ENCODE data around the gene PTPRO.

PTPRO gene

GRCh38 chr12:15527201-15528080, 205.1 kb downstream of the PTPRO start:
- no peak for DNase-seq (ENCODE audit: low read depth)

GRCh38 chr12:15528666-15529065, 206.4 kb downstream of the PTPRO start:
- no peak for DNase-seq (ENCODE audit: low read depth)

- DNase-seq (ENCODE audit: low read depth), result no peak
Observed at GRCh38 chr12:15530361-15530760, 208.1 kb downstream of the PTPRO start.

GRCh38 chr12:15532364-15532977, 210.2 kb downstream of the PTPRO start:
- no peak for DNase-seq (ENCODE audit: low read depth)

- no peak for DNase-seq (ENCODE audit: low read depth)
Observed at GRCh38 chr12:15534322-15534721, 212.0 kb downstream of the PTPRO start.

GRCh38 chr12:15534874-15535273, 212.6 kb downstream of the PTPRO start:
- DNase-seq (ENCODE audit: low read depth), result no peak

GRCh38 chr12:15535352-15535781, 213.1 kb downstream of the PTPRO start:
- DNase-seq (ENCODE audit: low read depth), result no peak

- DNase-seq (ENCODE audit: low read depth), result no peak
Observed at GRCh38 chr12:15536446-15536845, 214.1 kb downstream of the PTPRO start.

GRCh38 chr12:15538881-15539280, 216.6 kb downstream of the PTPRO start:
- DNase-seq (ENCODE audit: low read depth), result no peak

GRCh38 chr12:15540005-15540404, 217.7 kb downstream of the PTPRO start:
- no peak for DNase-seq (ENCODE audit: low read depth)

- DNase-seq (ENCODE audit: low read depth), result no peak
Observed at GRCh38 chr12:15540469-15540872, 218.2 kb downstream of the PTPRO start.

- no peak for DNase-seq (ENCODE audit: low read depth)
Observed at GRCh38 chr12:15541996-15542631, 219.8 kb downstream of the PTPRO start.

- DNase-seq (ENCODE audit: low read depth), result no peak
Observed at GRCh38 chr12:15543347-15543746, 221.0 kb downstream of the PTPRO start.

GRCh38 chr12:15544589-15544988, 222.3 kb downstream of the PTPRO start:
- no peak for DNase-seq (ENCODE audit: low read depth)

GRCh38 chr12:15545334-15545733, 223.0 kb downstream of the PTPRO start:
- no peak for DNase-seq (ENCODE audit: low read depth)

GRCh38 chr12:15546102-15546701, 223.9 kb downstream of the PTPRO start:
- DNase-seq (ENCODE audit: low read depth), result no peak

GRCh38 chr12:15547063-15547462, 224.8 kb downstream of the PTPRO start:
- no peak for DNase-seq (ENCODE audit: low read depth)

- DNase-seq (ENCODE audit: low read depth), result no peak
Observed at GRCh38 chr12:15547691-15548090, 225.4 kb downstream of the PTPRO start.

GRCh38 chr12:15550793-15551192, 228.5 kb downstream of the PTPRO start:
- DNase-seq (ENCODE audit: low read depth), result no peak

- no peak for DNase-seq (ENCODE audit: low read depth)
Observed at GRCh38 chr12:15555446-15555845, 233.1 kb downstream of the PTPRO start.

GRCh38 chr12:15556411-15557102, 234.2 kb downstream of the PTPRO start:
- no peak for DNase-seq (ENCODE audit: low read depth)

Measured in activated T-helper 9 cell treated with anti-CD3 and anti-CD28 coated beads, Interleukin-2, amount 50 U/mL, for 16 hours (primary cell).